Measurements from ENCODE around the gene COBL.

The COBL gene

DNA sequence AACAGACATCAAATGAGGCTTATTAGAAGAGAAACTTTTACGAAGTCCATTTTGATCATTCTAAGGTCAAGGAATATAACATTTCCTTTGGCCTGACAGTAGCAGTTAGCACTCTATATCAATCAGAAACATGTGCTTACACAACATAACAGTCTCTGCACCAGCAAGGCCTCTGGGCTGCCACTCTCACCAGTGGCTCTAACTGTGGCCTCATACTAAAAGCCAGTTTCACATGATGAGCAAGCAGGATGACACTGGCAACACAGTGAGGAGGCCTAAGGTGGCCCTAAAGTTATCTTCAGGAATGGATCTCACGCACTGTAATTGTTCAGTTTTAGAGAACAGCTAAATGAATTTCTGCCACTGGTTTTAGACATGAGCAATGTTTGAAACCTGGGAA is 126.8 kb downstream of the COBL start:
- TF ChIP-seq CTCF (IDR thresholded peaks at IDR 0.05; ENCODE audit: borderline replicate concordance, insufficient read depth, low read depth, low read length) = no peak
- no peak overlapping the region for H3K4me3 ChIP-seq (ENCODE audit: low read depth, low read length)

DNA sequence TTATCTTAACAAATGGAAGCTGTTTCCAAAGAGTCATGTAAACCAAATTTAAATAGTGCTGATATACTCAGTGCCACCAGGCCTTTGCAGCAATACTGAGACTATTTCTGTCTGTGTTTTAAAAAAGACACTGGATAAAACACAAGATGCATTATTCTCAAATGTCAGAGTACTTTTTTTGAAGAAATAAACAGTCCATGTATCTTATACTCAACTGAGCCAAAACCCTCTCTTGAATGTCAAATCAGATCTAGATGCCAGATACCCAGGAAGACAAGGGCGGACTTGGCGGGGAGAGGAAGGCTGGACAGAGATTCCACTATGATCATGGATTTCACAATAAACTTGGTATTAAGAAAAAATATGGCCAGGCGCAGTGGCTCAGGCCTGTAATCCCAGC is 127.6 kb downstream of the COBL start:
- H3K4me3 ChIP-seq (ENCODE audit: low read depth, low read length) = no peak overlapping the region
- TF ChIP-seq CTCF (IDR thresholded peaks at IDR 0.05; ENCODE audit: borderline replicate concordance, insufficient read depth, low read depth, low read length) = no peak

DNA sequence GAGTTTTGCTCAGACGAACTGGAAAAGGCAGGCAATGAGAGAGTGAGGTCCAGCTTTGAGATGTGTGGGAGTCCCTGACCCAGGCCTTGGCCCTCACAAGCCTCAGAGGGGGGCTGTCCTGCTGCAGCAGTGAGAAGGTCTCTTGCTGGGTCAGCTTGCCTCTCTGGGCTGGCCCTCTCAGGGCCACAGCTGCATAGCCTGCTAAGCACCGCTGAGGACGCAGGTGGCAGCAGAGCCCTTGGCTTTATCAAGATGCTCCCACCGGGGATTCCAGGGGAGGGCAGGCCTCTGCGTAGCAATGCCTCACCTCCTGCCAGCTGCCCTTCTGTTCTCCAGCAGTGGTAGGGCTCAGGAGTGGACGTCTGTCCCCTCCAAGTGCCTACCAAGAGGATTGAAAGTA is 128.7 kb downstream of the COBL start:
- no peak for TF ChIP-seq CTCF (IDR thresholded peaks at IDR 0.05; ENCODE audit: borderline replicate concordance, insufficient read depth, low read depth, low read length)
- H3K4me3 ChIP-seq (ENCODE audit: low read depth, low read length) = no peak overlapping the region

DNA sequence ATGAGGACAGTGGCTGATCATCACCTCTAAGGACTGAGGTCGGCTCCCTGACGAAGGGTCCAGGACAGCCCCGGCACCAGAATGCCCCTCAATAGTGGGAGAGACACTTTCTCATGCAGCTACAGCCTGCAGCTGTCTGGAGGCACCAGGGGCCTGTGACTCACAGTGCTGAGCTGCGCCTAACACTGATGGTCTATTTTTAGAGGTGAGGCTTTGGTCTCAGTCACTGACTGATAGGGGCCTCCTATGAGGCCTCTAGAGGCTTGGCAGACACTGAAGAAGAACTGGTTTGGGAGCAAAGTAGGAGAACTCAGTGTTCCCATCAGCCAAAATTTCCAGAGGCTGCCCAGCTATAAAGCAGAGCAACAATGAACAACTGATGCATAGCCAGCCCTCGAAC is 130.1 kb downstream of the COBL start:
- H3K4me3 ChIP-seq (ENCODE audit: low read depth, low read length) = no peak overlapping the region
- TF ChIP-seq CTCF (IDR thresholded peaks at IDR 0.05; ENCODE audit: borderline replicate concordance, insufficient read depth, low read depth, low read length) = no peak

DNA sequence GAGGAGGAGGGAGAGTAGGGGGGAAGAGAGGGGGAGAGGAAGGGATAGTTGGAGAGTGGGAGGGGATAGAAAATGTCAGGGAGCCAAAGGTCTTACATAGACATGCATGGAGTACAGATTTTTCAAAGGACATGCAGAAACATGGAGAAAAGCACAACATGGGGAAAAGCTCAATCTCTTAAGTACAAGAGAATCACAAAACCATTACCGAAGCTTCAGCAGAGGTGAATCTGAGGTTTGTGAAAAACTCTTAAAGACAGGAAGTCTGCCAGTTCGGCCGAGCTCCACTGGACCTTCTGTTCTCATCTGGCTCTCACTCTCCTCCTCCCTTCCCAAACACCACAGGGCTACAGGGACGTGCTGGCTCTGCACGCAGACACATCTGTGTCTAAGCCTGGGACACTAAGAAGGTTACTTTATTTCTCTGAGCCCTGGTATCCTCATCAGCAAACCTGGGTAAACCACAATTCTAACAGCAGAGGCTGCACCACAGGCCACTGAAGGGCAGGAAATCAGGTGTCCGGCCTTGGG is 133.9 kb downstream of the COBL start:
- no peak overlapping the region for H3K4me3 ChIP-seq (ENCODE audit: low read depth, low read length)
- no peak for TF ChIP-seq CTCF (IDR thresholded peaks at IDR 0.05; ENCODE audit: borderline replicate concordance, insufficient read depth, low read depth, low read length)

DNA sequence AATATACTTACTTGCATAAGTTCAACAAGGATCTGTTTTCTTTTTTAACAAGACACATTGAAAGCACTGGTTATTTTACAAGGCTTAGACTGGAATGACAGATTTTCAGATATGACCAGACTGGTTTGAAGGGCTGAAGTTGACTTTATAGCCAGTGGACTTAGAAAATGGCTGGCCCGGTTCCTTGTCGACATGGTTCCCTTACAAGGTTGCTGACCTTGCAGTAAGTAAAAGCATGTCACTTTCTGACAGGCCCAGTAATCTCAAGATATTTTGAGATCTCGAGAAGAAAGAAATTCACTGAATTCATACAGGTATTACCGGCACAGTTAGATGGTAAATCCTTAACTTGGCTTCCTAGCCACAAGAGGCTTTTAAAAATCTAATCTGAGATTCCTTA is 136.5 kb downstream of the COBL start:
- TF ChIP-seq CTCF (IDR thresholded peaks at IDR 0.05; ENCODE audit: borderline replicate concordance, insufficient read depth, low read depth, low read length) = no peak
- no peak overlapping the region for H3K4me3 ChIP-seq (ENCODE audit: low read depth, low read length)

- no peak for TF ChIP-seq CTCF (IDR thresholded peaks at IDR 0.05; ENCODE audit: borderline replicate concordance, insufficient read depth, low read depth, low read length)
- no peak overlapping the region for H3K4me3 ChIP-seq (ENCODE audit: low read depth, low read length)
Observed at GRCh38 chr7:51175992-51176388, 140.6 kb downstream of the COBL start.
